ENCODE measurements around the gene NTN3. TPM values are rescaled to one million over a fixed set of nuclear protein-coding genes. Genes with fewer than 3 reads are reported as not detected.

Gene NTN3
- total RNA-seq, 1 experiment from 2014 or later = not detected

DNA sequence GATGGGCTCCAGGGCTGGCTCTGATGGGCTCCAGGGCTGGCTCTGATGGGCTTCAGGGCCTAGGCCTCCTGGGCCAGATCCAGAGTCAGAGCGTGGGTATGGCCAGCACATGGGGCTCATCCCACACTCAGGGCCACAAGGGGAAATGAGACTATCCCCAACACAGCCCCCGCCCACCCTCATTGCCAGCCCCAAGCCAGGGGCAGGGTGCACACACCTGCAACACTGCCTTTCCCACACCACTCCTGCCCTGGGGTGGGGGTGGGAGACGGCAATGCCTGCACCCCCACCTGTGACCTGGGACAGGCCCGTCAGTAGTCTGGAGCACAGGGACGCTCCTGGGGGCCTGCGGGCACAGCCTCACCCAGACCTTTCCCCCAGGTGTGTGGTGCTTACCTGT is 28.4 kb downstream of the NTN3 start:
- in situ Hi-C loops (cut with HindIII; ENCODE audit: low pct_unique_long_range_greater_than_20kb, low sequenced_read_pairs) = no loop called here
- DNase-seq (ENCODE audit: low read depth, low spot score) = no peak

DNA sequence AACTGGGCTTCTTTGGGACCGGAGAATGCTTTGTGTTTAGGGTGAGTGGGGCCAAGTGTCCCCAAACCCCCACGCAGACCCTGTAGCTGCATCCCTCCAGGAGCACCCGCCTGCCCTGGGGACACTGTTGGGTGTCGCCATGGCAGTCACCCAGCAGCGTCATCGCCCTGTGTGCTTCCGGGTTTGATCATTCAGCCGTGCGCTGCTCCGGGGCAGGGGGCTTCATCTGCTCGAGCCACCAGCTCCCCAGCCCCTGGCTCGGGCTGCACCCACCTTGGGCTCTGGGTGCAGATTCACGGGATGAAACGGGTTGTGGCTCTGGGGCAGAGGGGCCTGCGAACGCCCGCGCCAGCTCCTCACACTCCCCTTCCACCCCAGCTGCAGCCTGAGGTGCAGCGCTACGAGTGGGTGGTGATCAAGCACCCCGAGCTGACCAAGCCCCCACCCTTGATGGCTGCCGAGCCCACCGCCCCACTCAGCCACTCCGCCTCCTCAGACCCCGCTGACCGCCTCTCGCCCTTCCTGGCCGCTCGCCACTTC is 28.9 kb downstream of the NTN3 start:
- in situ Hi-C loops (cut with HindIII; ENCODE audit: low pct_unique_long_range_greater_than_20kb, low sequenced_read_pairs) = no loop called here
- no peak for DNase-seq (ENCODE audit: low read depth, low spot score)

DNA sequence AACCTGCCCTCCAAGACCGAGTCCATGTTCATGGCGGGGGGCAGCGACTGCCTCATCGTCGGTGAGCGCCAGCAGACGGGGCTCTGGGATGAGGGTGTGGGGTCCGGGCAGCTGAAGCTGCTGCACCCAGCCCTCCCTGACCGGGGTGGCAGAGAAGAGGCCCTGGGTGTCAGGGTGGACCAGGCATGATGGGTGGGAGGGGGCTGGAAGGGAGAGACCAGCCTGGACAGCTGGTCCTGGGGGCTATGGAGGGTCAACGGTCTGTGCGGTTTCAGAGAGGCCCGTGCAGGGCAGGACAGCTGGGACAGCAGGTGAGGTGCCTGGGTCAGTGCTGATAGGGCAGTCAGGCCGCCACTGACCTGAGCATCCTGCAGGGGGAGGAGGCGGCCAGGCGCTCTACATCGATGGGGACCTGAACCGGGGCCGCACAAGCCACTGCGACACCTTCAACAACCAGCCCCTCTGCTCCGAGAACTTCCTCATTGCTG is 29.4 kb downstream of the NTN3 start:
- in situ Hi-C loops (cut with HindIII; ENCODE audit: low pct_unique_long_range_greater_than_20kb, low sequenced_read_pairs) = no loop called here
- no peak for DNase-seq (ENCODE audit: low read depth, low spot score)

DNA sequence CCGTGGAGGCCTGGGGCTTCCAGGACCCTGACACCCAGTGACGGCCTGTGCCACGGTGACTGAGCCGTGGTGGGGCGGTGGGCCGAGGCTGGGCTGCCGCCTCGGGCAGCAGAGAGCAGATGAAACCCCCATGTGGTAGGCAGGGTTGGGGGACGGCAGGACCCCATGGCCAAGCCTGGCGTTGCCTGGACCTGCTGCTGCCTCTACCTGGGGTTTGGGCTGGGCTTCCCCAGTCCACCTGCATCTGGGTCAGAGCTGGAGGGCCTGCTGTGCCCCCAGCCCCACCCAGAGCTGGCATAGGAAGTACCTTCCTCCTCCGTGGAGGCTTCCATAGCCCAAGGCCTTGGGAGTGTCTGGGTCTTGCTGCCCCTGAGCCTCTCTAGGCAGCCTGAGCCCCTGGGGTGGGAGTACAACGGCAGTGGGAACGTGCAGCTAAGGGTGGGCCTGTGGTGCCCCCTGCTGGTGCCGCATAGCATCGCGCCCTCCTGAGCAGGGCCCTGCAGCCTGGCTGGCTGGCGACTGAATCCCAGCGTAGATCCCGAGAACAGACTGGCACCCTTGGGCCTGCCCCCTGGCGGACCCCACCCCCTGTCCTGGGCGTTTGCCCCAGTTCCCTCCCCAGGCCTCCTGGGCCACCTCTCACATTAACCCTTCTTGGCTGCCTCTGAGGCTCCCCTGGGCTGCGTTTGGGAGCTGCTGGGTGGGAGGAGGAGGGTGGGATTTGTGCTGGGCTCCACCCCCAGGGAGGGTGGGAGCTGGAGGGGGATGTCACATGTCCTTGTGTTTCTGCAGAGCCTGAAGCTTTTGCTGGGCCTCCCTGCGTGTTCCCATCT is 30.0 kb downstream of the NTN3 start:
- peak; percentile 78 for DNase-seq (ENCODE audit: low read depth, low spot score)
- in situ Hi-C loops (cut with HindIII; ENCODE audit: low pct_unique_long_range_greater_than_20kb, low sequenced_read_pairs) = no loop called here

DNA sequence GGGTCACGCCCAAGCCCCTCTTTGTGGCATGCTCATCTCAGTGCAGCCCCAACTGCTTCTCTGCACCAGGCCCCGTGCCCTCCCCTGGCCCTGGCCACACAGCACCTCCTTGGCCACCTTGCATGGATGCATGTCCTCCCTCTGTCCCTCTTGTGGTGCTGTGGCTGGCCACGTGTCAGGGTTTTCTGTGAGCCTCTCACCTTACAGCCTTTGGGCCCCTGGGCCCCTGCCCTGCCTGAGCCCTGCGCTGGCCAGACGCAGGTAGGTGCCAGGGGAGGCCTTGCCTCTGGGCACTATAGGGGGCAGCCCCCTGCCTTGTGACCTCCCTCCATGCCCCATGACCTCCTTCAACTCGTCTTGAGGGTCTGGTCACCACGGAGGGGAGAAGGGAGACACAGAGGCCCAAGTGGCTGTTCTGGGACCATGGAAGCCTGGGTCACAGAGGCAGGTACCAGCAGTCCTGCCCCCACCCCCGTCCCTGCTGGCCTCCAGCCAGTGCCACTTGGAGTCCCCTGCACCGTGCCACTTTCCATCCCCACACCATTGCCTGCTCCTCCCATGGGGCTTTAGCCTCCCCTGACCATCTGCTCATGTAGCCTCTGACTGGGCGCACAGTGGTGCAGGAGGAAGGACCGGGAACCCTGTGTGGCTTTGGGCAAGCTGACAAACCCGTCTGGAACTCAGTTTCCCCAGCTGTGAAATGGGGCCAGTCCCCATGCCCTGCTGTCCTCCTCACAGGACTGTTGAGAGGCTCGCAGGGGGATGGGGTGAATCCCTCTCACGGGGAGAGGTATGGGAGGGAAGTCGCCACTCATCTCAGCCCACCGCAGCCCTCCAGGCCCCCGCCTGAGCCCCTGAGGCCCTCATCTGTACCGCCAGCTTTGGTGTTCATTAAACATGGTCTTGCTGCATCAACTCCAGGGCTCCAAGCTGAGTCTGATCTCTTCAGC is 31.1 kb downstream of the NTN3 start:
- in situ Hi-C loops (cut with HindIII; ENCODE audit: low pct_unique_long_range_greater_than_20kb, low sequenced_read_pairs) = no loop called here
- DNase-seq (ENCODE audit: low read depth, low spot score) = no peak

DNA sequence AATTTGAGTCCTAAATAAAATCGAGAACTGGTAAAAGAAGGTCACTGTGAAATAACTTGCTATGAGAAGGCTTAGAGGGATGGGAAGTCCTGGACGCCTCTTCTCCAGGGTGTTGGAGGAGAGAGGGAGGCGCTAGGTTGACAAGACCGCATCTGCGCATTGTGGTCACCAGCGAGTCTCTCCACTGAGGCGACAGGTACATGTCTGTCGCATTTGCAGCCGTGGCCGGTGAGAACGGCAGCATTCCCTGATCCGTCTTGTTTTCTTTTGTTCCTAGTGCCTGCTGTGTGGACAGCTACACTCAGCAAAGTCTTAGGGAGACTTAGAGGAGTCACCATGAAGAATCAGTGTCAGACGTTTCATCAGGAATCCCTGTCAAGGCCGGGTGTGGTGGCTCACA is 34.6 kb downstream of the NTN3 start:
- no peak for DNase-seq (ENCODE audit: low read depth, low spot score)
- in situ Hi-C loops (cut with HindIII; ENCODE audit: low pct_unique_long_range_greater_than_20kb, low sequenced_read_pairs) = no loop called here

DNA sequence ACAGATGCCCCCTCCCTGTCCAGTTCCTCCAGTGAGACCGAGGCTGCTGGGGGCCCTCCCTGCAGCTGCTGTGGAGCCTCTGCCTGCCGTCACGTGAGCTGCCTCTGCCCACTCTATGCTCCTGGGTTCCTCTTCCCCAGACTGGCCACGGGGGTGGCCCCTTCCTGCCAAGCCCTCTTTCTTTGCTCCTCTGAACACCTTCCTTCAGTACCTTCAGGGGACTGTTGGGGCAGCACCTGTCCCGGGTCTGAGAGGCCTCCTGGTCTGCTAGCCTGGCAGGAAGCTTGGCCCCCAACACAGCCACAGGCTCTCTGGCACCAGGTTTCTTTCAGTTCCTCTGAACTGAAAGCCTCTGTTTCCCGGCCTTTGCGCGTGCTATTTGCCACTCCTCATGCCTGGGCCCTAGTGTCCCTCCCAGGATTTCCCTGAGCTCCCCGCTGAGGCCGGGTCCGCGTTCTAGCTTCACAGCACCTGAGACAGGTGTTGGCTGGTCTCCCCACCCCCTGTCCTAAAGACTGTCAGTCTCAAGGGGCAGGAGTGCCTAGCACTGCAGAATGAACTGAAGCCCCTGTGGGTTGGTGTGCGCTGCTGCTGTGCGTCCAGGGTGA is 36.1 kb downstream of the NTN3 start:
- DNase-seq (ENCODE audit: low read depth, low spot score) = no peak
- in situ Hi-C loops (cut with HindIII; ENCODE audit: low pct_unique_long_range_greater_than_20kb, low sequenced_read_pairs) = no loop called here

DNA sequence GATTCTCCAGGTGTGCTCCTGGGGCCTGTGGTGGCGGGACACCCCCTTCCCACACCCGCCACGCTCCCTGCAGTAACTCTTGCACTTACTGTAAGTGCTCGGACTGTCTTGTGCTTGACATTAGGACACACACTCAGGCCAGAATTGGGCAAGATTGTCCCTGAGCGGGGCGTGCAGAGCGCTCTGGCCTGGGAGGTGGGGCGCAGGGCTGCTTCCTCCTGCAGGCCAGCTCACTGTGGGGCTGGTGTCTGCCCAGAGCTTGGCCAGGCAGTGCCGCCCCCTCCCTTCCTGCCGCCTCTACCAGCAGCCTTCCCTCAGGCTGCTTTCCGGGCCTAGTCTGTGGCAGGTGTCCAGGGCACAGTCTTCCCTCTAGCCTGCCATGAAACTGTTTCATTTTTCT is 36.6 kb downstream of the NTN3 start:
- in situ Hi-C loops (cut with HindIII; ENCODE audit: low pct_unique_long_range_greater_than_20kb, low sequenced_read_pairs) = no loop called here
- no peak for DNase-seq (ENCODE audit: low read depth, low spot score)

DNA sequence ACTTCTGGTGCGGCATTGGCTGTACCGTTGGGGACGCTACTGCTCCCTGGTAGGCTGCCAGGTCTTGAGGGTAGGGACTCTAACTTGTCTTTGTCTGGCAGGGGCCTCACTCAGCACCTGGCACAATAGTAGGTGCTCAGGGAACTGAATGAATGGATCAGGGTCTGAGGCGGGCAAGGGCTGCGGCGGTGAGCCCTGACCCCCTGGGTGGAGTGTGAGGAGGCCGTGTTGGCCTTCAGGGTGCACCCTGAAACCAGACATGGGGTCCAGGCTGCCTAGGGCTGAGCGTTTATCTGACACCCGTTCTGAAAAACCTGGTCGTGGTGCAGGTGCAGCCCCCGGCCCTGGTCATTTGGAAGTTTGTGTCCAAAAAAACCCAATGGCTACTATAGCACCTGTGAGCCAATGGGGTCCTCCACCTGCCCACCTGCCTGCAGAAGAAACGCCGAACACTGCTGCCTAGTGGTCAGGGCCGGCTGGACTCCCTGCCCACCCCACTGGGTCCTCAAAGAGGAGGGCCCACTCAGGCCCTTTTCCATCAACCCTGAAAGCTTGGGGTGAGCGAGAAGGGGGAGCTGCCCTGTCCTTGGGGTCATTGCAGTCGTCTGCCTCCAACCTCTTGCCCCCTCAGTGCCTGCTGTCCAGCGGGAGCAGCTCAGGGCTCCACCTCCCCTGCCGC is 37.8 kb downstream of the NTN3 start:
- in situ Hi-C loops (cut with HindIII; ENCODE audit: low pct_unique_long_range_greater_than_20kb, low sequenced_read_pairs) = no loop called here
- DNase-seq (ENCODE audit: low read depth, low spot score) = no peak

DNA sequence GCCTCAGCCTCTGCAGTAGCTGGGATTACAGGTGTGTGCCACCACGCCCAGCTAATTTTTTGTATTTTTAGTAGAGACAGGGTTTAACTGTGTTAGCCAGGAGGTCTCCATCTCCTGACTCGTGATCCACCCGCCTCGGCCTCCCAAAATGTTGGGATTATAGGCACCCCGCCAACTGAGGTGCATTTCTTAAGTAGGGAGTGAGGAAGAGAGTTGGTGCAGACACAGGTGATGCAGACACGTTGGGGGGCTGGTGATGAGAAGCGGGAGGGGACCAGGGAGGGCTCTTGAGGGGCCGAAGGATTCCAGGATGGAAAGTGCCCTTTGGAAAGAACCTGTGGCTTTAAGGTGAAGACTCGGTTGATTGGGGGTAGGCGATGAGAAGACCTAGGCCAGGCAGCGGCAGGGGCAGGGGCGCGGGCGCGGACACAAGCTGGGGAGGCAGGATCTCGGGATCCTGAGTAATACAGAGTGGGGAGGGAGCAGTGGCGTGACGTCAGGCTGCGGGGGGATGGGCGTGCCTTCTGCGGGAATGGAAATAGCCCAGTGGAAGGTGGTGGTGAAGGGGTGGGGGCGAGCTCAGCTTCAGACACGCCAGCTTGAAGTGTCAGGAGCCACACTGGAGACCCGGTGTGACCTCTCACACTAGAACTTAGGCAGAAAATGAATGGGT is 40.2 kb downstream of the NTN3 start:
- in situ Hi-C loops (cut with HindIII; ENCODE audit: low pct_unique_long_range_greater_than_20kb, low sequenced_read_pairs) = no loop called here
- DNase-seq (ENCODE audit: low read depth, low spot score) = no peak

DNA sequence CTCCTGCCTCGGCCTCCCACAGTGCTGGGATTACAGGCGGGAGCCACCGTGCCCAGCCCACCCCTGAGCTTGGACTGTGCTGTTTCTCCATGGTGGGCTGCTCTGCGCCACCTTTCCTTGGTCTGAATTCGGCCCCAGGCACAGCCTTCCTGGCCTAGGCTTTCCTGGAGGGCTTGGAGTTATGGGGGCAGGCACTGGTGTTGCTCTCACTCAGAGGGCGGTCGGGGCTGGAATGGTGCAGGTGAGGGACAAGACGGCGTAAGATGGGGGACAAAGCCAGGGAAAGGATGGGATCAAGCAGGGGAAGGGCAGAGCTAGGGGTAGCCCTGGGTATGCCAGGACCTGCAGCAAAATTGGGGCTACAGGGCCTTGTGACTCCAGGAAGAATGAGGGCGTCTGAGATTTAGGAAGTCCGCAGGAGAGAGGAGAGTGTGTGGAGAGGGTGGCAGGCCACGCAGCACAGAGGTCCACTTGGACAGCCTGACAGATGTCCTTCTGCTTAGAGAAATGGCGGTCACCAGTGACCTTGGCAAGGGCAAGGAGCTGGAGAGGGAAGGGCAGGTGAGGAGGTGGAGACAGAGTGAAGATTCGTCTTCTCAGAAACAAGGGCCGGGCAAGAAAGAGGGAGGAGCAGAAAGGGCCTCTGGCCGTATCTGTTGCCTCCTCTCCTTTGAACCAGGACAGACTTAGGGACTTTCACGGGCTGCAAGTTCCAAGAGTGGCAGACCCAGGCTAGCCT is 41.1 kb downstream of the NTN3 start:
- in situ Hi-C loops (cut with HindIII; ENCODE audit: low pct_unique_long_range_greater_than_20kb, low sequenced_read_pairs) = no loop called here
- DNase-seq (ENCODE audit: low read depth, low spot score) = no peak

DNA sequence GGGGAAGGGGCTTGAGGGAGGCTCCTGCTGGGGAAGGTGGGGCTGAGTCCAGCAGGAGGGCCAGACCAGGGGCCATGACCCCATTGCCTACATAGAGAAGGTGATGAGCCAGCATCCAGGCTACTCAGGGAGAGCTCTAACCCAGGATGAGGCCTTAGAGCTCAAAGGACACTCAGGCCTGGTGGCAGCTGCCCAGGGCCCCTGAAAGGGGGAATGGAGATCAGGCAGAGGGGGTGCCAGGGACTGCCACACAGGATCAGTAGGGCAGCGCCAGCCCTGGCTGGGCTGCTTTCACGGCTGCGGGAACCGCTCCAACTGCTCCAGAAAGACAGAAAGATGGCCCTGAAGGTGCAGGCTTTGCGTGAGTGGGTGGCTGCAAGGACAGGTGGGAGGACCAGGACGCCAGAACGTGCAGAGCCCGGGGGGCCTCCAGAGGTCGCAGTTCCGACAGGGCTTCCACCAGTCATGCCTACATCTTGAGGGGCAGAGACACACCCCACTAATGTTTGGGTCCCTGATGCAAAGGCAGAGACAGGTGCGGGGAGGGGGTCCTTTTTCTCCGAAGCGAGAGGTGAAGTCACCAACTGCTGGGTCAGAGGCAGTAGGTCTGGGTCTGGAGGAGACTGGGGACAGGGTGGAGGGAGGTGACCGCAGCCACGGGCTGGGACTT is 41.8 kb downstream of the NTN3 start:
- no peak for DNase-seq (ENCODE audit: low read depth, low spot score)
- in situ Hi-C loops (cut with HindIII; ENCODE audit: low pct_unique_long_range_greater_than_20kb, low sequenced_read_pairs) = no loop called here

DNA sequence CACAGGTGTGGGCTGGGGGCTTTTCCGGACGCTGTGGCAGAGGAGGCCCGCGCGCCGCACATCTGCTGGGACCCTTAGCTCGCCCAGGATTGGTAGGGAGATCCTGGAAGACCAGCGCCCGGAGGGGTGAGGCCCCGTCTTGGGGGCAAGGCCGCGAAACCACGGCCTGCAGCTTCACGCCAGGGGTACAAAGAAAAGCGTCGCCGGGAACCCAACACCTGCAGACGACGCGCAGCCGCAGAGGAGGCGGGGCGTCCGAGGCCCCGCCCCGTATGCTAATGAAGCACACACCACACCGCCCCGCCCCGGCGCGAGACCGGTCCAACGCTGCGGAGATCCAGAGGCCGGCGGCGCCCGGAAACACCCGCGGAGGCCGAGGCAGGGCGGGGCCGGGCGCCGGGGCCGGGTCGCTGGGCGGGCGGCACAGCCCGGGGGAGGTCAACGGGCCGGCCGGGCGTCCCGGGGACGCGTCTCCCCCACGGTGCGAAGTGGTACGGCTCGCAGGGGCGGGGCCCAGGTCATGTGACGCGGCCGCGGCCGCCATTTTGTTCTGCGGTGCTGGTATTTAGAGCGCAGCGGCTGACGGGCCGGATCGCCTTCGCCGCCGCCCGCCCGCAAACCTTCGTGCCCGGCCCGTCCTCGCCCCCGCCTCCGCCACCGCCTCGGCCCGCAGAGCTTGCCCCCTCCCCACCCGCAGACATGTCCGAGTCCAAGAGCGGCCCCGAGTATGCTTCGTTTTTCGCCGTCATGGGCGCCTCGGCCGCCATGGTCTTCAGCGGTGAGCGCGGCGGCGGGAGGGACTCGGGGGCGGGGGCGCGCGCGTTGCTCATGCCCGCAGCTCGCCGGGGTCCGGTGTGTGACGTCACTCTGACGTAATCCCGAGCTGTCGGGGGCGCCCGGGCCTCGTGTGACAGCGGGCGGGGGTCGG is 42.6 kb downstream of the NTN3 start, which contains the start of gene ATP6V0C:
TSS of gene ATP6V0C (plus strand) at position 548 of the 928 bp plus-strand sequence. CDS start at position 700, 152 bp downstream.
- in situ Hi-C loops (cut with HindIII; ENCODE audit: low pct_unique_long_range_greater_than_20kb, low sequenced_read_pairs) = no loop called here
- peak; percentile 83 for DNase-seq (ENCODE audit: low read depth, low spot score)

DNA sequence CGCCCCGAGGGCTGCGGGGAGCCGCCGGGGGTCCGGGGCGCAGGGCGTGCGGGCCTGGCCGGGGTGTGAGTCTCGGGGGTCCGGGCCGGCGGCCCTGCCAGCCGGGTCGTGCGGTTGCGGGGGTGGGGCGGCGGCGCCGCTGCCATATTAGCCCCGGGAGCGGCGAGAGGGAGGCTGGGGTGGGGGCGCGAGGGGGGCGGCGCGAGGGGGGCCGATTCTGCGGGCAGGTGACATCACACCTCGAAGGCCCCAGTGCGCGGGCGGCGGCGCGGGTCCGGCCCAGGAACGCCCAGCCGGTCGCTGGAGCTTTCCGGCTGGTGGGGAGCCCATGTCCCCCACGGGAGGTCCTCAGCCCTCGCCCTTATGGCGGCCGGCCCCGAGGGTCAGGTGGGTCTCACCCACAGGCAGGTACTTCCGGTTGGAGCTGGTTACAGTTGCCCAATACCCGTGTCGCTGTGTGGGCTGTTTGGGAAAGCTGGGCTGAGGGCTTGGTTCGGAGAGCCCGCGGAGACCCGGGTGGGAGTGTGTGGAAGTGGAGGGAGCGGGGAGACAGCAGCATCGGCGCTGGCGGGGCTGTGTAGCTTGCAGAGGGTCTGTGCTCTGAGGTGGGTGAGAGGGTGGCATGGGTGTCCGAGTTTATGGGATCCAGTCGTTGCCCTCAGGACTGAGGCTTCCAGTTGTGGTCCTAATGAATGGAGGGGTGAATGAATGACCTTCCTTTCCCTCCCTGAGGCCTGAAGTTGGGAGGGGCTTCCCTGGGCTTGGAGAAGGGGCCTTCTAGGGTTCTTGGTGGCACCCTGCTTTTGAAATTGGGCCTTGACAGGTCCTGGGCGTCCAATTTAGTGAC is 43.5 kb downstream of the NTN3 start:
- in situ Hi-C loops (cut with HindIII; ENCODE audit: low pct_unique_long_range_greater_than_20kb, low sequenced_read_pairs) = no loop called here
- no peak for DNase-seq (ENCODE audit: low read depth, low spot score)

Data from SK-MEL-5 (cell line).